IMR-90 (cell line): ENCODE measurements around the gene GNAT1. TPM values are rescaled to one million over a fixed set of nuclear protein-coding genes. Genes with fewer than 3 reads are reported as not detected.

ENCODE experiments used
- ATAC-seq: fragments of 200-7000 bp; cut with Tn5 transposase; 2 replicates; pipeline ENCODE4 v1.9.1; 2020; ENCODE audit warnings: low read depth, mild to moderate bottlenecking, moderate library complexity
- BruUV-seq: library from RNA; stranded (reverse); fragments of 400-500 nt; replicated peaks from 2 replicates; lab custom pipeline; 2021; lab: Mats Ljungman, UMichigan
- CTCF ChIA-PET: fragments of 300-600 bp; formaldehyde crosslinking; extraction: SDS; loops from one replicate; lab custom pipeline; 2021; ENCODE audit warnings: antibody characterized with exemption; lab: Yijun Ruan, JAX
- POLR2A ChIA-PET: fragments of 300-600 bp; sonication (Branson Sonifier 250); formaldehyde crosslinking; loops from one replicate; lab custom pipeline; 2022; ENCODE audit warnings: antibody characterized with exemption; ENCODE audit not compliant: unreplicated experiment; lab: Charles Lee
- DNase-seq: peaks from one replicate; pipeline ENCODE4 v3.0.0; 2013
- H2AFZ ChIP-seq: replicated peaks from 2 replicates; pipeline ENCODE3; 2013; ENCODE audit warnings: low read length, mild to moderate bottlenecking; ENCODE audit not compliant: poor library complexity
- H2AK5ac ChIP-seq: 2 replicates; pipeline ENCODE4 v1.6.1; 2013; ENCODE audit warnings: low read depth, low read length, inconsistent platforms
- H2AK9ac ChIP-seq: replicated peaks from 2 replicates; pipeline ENCODE3; 2013; ENCODE audit warnings: mild to moderate bottlenecking, low read depth, low read length, moderate library complexity; ENCODE audit not compliant: poor library complexity
- H2BK120ac ChIP-seq: 2 replicates; pipeline ENCODE4 v1.6.1; 2013; ENCODE audit warnings: low read depth, low read length, inconsistent platforms
- H2BK15ac ChIP-seq: 3 replicates; pipeline ENCODE4 v1.6.1; 2013; ENCODE audit warnings: low read depth, low read length, inconsistent platforms
- H2BK20ac ChIP-seq: 2 replicates; pipeline ENCODE4 v1.6.1; 2013; ENCODE audit warnings: low read depth, mild to moderate bottlenecking, inconsistent platforms, low read length, moderate library complexity
- H2BK5ac ChIP-seq: 2 replicates; pipeline ENCODE4 v1.6.1; 2013; ENCODE audit warnings: mild to moderate bottlenecking, low read depth, low read length, inconsistent platforms; ENCODE audit not compliant: poor library complexity, severe bottlenecking
- H3K14ac ChIP-seq: replicated peaks from 2 replicates; pipeline ENCODE4 v1.6.1; 2013; ENCODE audit warnings: low read depth, low read length, inconsistent platforms
- H3K18ac ChIP-seq: 2 replicates; pipeline ENCODE4 v1.6.1; 2013; ENCODE audit warnings: low read depth, low read length, control low read depth
- H3K23ac ChIP-seq: 2 replicates; pipeline ENCODE4 v1.6.1; 2013; ENCODE audit warnings: low read depth, low read length, inconsistent platforms
- H3K27ac ChIP-seq: 2 replicates; pipeline ENCODE4 v1.5.1; 2013; ENCODE audit warnings: mild to moderate bottlenecking, control low read depth, low read length; ENCODE audit not compliant: insufficient read depth
- H3K27me3 ChIP-seq: 2 replicates; pipeline ENCODE4 v1.6.1; 2013; ENCODE audit warnings: low read length; ENCODE audit not compliant: control insufficient read depth, insufficient read depth
- H3K36me3 ChIP-seq: 2 replicates; pipeline ENCODE4 v1.6.1; 2013; ENCODE audit warnings: low read length, mixed read lengths; ENCODE audit not compliant: control insufficient read depth, insufficient read depth
- H3K4ac ChIP-seq: 2 replicates; pipeline ENCODE4 v1.6.1; 2013; ENCODE audit warnings: low read depth, low read length, inconsistent platforms
- H3K4me1 ChIP-seq: 2 replicates; pipeline ENCODE4 v1.6.1; 2013; ENCODE audit warnings: low read length, mixed read lengths; ENCODE audit not compliant: control insufficient read depth, insufficient read depth
- H3K4me2 ChIP-seq: 2 replicates; pipeline ENCODE4 v1.6.1; 2013; ENCODE audit warnings: low read depth, mild to moderate bottlenecking, control low read depth, low read length, moderate library complexity
- H3K4me3 ChIP-seq: 2 replicates; pipeline ENCODE4 v1.5.1; 2013; ENCODE audit warnings: low read depth, mild to moderate bottlenecking, control low read depth, low read length, moderate library complexity; ENCODE audit not compliant: insufficient read depth
- H3K56ac ChIP-seq: 2 replicates; pipeline ENCODE4 v1.6.1; 2013; ENCODE audit warnings: low read length, inconsistent platforms; ENCODE audit not compliant: insufficient read depth; ENCODE audit errors: extremely low read depth
- H3K79me1 ChIP-seq, 2 experiments: 2 replicates each; pipeline ENCODE4 v1.6.1; 2013; ENCODE audit warnings: low read length in 2 of 2, inconsistent platforms in 1 of 2, low read depth in 1 of 2
- H3K9ac ChIP-seq: 2 replicates; pipeline ENCODE4 v1.6.1; 2013; ENCODE audit warnings: low read depth, low read length, control low read depth
- H3K9me1 ChIP-seq: 2 replicates; pipeline ENCODE4 v1.6.1; 2013; ENCODE audit warnings: low read length, inconsistent platforms; ENCODE audit not compliant: insufficient read depth
- H3K9me3 ChIP-seq: 2 replicates; pipeline ENCODE4 v1.6.1; 2013; ENCODE audit warnings: low read length; ENCODE audit not compliant: control insufficient read depth, insufficient read depth
- H4K20me1 ChIP-seq: 2 replicates; pipeline ENCODE4 v1.6.1; 2013; ENCODE audit warnings: low read length, inconsistent platforms; ENCODE audit not compliant: insufficient read depth
- H4K5ac ChIP-seq: 2 replicates; pipeline ENCODE4 v1.6.1; 2013; ENCODE audit warnings: mild to moderate bottlenecking, low read depth, low read length, control low read depth
- H4K8ac ChIP-seq, 2 experiments: 2 replicates each; pipeline ENCODE4 v1.6.1; 2013; ENCODE audit warnings: low read depth in 2 of 2, low read length in 2 of 2, control low read depth in 1 of 2, inconsistent platforms in 1 of 2
- H4K91ac ChIP-seq: 2 replicates; pipeline ENCODE4 v1.6.1; 2013; ENCODE audit warnings: low read depth, low read length, inconsistent platforms; ENCODE audit not compliant: insufficient read depth
- BHLHE40 ChIP-seq: fragments of 150-350 bp; IDR thresholded peaks from 2 replicates; pipeline ENCODE4 v1.6.1; 2016; ENCODE audit warnings: mild to moderate bottlenecking, low read depth, low read length
- CEBPB ChIP-seq: IDR thresholded peaks from 2 replicates; pipeline ENCODE4 v1.6.1; 2012; ENCODE audit warnings: low read depth, low read length, improper control_type of control experiment
- CHD1 ChIP-seq: IDR thresholded peaks from 2 replicates; pipeline ENCODE4 v1.6.1; 2012; ENCODE audit warnings: low read depth, low read length, improper control_type of control experiment
- CTCF ChIP-seq: conservative IDR thresholded peaks from 2 replicates; pipeline ENCODE4 v1.5.1; 2012; ENCODE audit warnings: mild to moderate bottlenecking, low read depth, low read length, improper control_type of control experiment
- FOS ChIP-seq: fragments of 150-350 bp; IDR thresholded peaks from 2 replicates; pipeline ENCODE4 v1.6.1; 2016; ENCODE audit warnings: low read depth, low read length
- MAFK ChIP-seq: IDR thresholded peaks from 2 replicates; pipeline ENCODE4 v1.6.1; 2012; ENCODE audit warnings: low read depth, low read length, improper control_type of control experiment
- MAZ ChIP-seq: IDR thresholded peaks from 2 replicates; pipeline ENCODE4 v1.6.1; 2012; ENCODE audit warnings: low read depth, mild to moderate bottlenecking, low read length, improper control_type of control experiment, moderate library complexity, borderline replicate concordance
- MXI1 ChIP-seq: IDR thresholded peaks from 2 replicates; pipeline ENCODE4 v1.6.1; 2012; ENCODE audit warnings: low read depth, mild to moderate bottlenecking, low read length, moderate library complexity, borderline replicate concordance
- NFE2L2 ChIP-seq: fragments of 150-350 bp; IDR thresholded peaks from 2 replicates; pipeline ENCODE4 v1.6.1; 2016; ENCODE audit warnings: low read depth, mild to moderate bottlenecking, low read length
- POLR2A ChIP-seq: IDR thresholded peaks from 2 replicates; pipeline ENCODE4 v1.6.1; 2012; ENCODE audit warnings: mild to moderate bottlenecking, low read depth, low read length
- RAD21 ChIP-seq: IDR thresholded peaks from 2 replicates; pipeline ENCODE4 v1.6.1; 2012; ENCODE audit warnings: low read length, improper control_type of control experiment
- RCOR1 ChIP-seq: IDR thresholded peaks from 2 replicates; pipeline ENCODE4 v1.6.1; 2012; ENCODE audit warnings: mild to moderate bottlenecking, low read length, improper control_type of control experiment; ENCODE audit not compliant: insufficient replicate concordance
- RFX5 ChIP-seq: IDR thresholded peaks from 2 replicates; pipeline ENCODE4 v1.8.0; 2012; ENCODE audit warnings: low read depth, mild to moderate bottlenecking, low read length, moderate library complexity
- SMC3 ChIP-seq: fragments of 150-350 bp; IDR thresholded peaks from 2 replicates; pipeline ENCODE4 v1.6.1; 2016; ENCODE audit warnings: low read depth, mild to moderate bottlenecking, antibody characterized with exemption, low read length, moderate library complexity
- USF2 ChIP-seq: fragments of 150-350 bp; IDR thresholded peaks from 2 replicates; pipeline ENCODE4 v1.6.1; 2017; ENCODE audit warnings: mild to moderate bottlenecking, antibody characterized with exemption, low read length, low read depth
- WGBS, 2 experiments: methylation state at CpG; one replicate each; pipeline versions ENCODE4 v1.1.5 to v1.1.7; 2013; ENCODE audit warnings: missing lambda C conversion rate in 2 of 2; ENCODE audit not compliant: insufficient read length in 1 of 2; ENCODE audit errors: extremely low coverage in 2 of 2; 5-methylcytosine and 5-hydroxymethylcytosine counted together
- dilution Hi-C: fragments of 300-500 bp; cut with HindIII; formaldehyde crosslinking; loops from one replicate; pipeline ENCODE4 v1.14.3; 2018; ENCODE audit warnings: low sequenced_read_pairs; ENCODE audit not compliant: unreplicated experiment
- in situ Hi-C: fragments of 300-500 bp; cut with MboI; formaldehyde crosslinking; loops from 3 replicates; pipeline ENCODE4 v1.14.3; 2019; ENCODE audit warnings: low sequenced_read_pairs, inconsistent platforms, mixed read lengths
- intact Hi-C: fragments of 100-400 bp; cut with micrococcal nuclease; formaldehyde crosslinking; loops from 2 replicates; pipeline ENCODE4 v1.10.0; 2022
- polyA plus RNA-seq, 3 experiments: library from polyadenylated mRNA; depleted of rRNA; stranded (reverse); fragments of >200 nt; gene quantifications; 2 replicates each; pipeline ENCODE4 v1.2.3, GENCODE V29; 2012; ENCODE audit warnings: low replicate concordance in 1 of 3
- total RNA-seq: library from RNA; depleted of rRNA; stranded (reverse); fragments of >200 nt; gene quantifications from 2 replicates; pipeline ENCODE4 v1.2.3, GENCODE V29; 2012
- TF ChIP-seq, protein P1 (sequence below): fragments of 150-350 bp; IDR thresholded peaks from 2 replicates; pipeline ENCODE4 v1.6.1; 2016; ENCODE audit warnings: low read depth, mild to moderate bottlenecking, low read length, moderate library complexity, borderline replicate concordance

The GNAT1 gene
- total and polyA plus RNA-seq, 2 of the 4 experiments (the other 2 are of a cell fraction), result not detected

DNA sequence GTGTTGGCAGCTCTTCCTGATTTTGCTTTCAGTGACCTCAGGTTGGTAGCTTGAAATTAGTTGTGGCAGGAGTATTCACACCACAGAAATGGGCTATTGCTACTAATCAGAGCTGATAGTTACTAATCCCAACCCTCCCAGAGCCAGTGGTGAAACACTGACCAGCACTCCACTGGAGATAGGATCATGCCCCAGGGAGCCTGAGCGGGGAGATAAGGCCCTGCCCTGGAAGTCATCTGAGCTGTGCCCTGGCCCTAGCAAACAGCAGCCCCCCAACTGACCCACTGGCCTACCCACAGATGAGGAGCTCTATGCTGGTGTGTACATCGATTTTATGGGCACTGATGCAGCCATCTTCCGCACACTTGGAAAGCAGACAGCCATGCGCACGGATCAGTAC lies 9.4 kb upstream of the GNAT1 start:
- no peak overlapping the region for H4K8ac ChIP-seq
- no peak overlapping the region for H3K56ac ChIP-seq
- no peak overlapping the region for H3K23ac ChIP-seq
- no peak overlapping the region for H2BK120ac ChIP-seq
- H3K18ac ChIP-seq, result no peak overlapping the region
- no peak overlapping the region for H2AFZ ChIP-seq
- in situ Hi-C loops (loop anchor here (5.0 kb wide), 1 partner anchor 60 kb away; no protein-coding TSS in a partner anchor), intact Hi-C loops (no loop called here), dilution Hi-C loops (no loop called here)
- ChIA-PET POLR2A (interaction anchor here (0.5 kb wide), 1 partner anchor 65 kb away, joined by 3 read pairs; no protein-coding TSS in a partner anchor), CTCF (no interaction called here)
- BruUV-seq, result no TSS peak
- H3K27me3 ChIP-seq, result no peaks in the 10 kb centered on the region
- TF ChIP-seq USF2 (no peak), RCOR1 (no peak), BHLHE40 (no peak), SMC3 (no peak), MAZ (no peak), NFE2L2 (no peak), POLR2A (no peak), FOS (no peak), MXI1 (no peak), MAFK (no peak), RFX5 (no peak), RAD21 (no peak), CTCF (no peak), CHD1 (no peak), CEBPB (no peak)
- TF ChIP-seq, protein P1, sequence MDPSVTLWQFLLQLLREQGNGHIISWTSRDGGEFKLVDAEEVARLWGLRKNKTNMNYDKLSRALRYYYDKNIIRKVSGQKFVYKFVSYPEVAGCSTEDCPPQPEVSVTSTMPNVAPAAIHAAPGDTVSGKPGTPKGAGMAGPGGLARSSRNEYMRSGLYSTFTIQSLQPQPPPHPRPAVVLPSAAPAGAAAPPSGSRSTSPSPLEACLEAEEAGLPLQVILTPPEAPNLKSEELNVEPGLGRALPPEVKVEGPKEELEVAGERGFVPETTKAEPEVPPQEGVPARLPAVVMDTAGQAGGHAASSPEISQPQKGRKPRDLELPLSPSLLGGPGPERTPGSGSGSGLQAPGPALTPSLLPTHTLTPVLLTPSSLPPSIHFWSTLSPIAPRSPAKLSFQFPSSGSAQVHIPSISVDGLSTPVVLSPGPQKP, result no peak
- H2AK5ac ChIP-seq, result no peak overlapping the region
- H4K91ac ChIP-seq, result no peak overlapping the region
- H3K79me1 ChIP-seq, result no peaks in the 10 kb centered on the region
- H3K9ac ChIP-seq, result no peak overlapping the region
- H2BK20ac ChIP-seq, result no peak overlapping the region
- H4K5ac ChIP-seq, result no peak overlapping the region
- peaks cover 32% of the 10 kb centered on the region for H3K36me3 ChIP-seq
- H3K9me1 ChIP-seq, result no peaks in the 10 kb centered on the region
- no peak overlapping the region for H3K14ac ChIP-seq
- no peak overlapping the region for H3K4me3 ChIP-seq
- no peak overlapping the region for H3K4me2 ChIP-seq
- WGBS, 2 experiments, result 100% methylated on average over 4 of the region's 5 CpGs; no CpG with 5 or more reads in 1 of the 2 experiments
- H3K4me1 ChIP-seq, result no peaks in the 10 kb centered on the region
- no peaks in the 10 kb centered on the region for H4K20me1 ChIP-seq
- no peak overlapping the region for H2BK15ac ChIP-seq
- H2AK9ac ChIP-seq, result no peak overlapping the region
- H2BK5ac ChIP-seq, result no peak overlapping the region
- H3K9me3 ChIP-seq, result no peaks in the 10 kb centered on the region
- H3K27ac ChIP-seq, result no peak overlapping the region
- no peak for ATAC-seq
- no peak for DNase-seq
- no peak overlapping the region for H3K4ac ChIP-seq
